Measurements from ENCODE around the gene MAP3K7CL. TPM values are rescaled to one million over a fixed set of nuclear protein-coding genes. Genes with fewer than 3 reads are reported as not detected.

The MAP3K7CL gene
- total and polyA plus RNA-seq, 2 experiments from 2014 or later, result 0.59 TPM; not detected in 1

- no peaks in the 10 kb centered on the region for H3K79me2 ChIP-seq
- no peak overlapping the region for H2AFZ ChIP-seq
- no peak overlapping the region for H3K4me3 ChIP-seq
- no peak overlapping the region for H3K4me2 ChIP-seq
- no peaks in the 10 kb centered on the region for H3K36me3 ChIP-seq (replicated peaks; ENCODE audit: insufficient read depth, low read depth)
- no peaks in the 10 kb centered on the region for H3K9me2 ChIP-seq (replicated peaks; ENCODE audit: insufficient read depth)
- no peaks in the 10 kb centered on the region for H3K27me3 ChIP-seq
- no peak overlapping the region for H3K27ac ChIP-seq
- no peak for TF ChIP-seq EZH2 (IDR thresholded peaks at IDR 0.05; ENCODE audit: borderline replicate concordance)
- TF ChIP-seq CTCF (IDR thresholded peaks at IDR 0.05; ENCODE audit: poor library complexity), result no peak
- no peak for TF ChIP-seq EZH2phosphoT487 (IDR thresholded peaks at IDR 0.05; ENCODE audit: low read depth, severe bottlenecking, unreplicated experiment)
- H3K4me1 ChIP-seq (ENCODE audit: insufficient read depth), result no peaks in the 10 kb centered on the region
- no peaks in the 10 kb centered on the region for H4K20me1 ChIP-seq (ENCODE audit: insufficient read depth, poor library complexity, severe bottlenecking)
- DNase-seq (ENCODE audit: low spot score), result no peak
- no peaks in the 10 kb centered on the region for H3K9me3 ChIP-seq (ENCODE audit: low read depth)
- 95% methylated on average over 7 of the region's 7 CpGs for WGBS (ENCODE audit: low lambda C conversion rate, missing lambda C conversion rate)
Observed at GRCh38 chr21:29133241-29133640, 2.8 kb downstream of the MAP3K7CL start.

GRCh38 chr21:29133796-29134195 lies 3.4 kb downstream of the MAP3K7CL start:
- Histone ChIP-seq H3K9me2 (replicated peaks; ENCODE audit: insufficient read depth) (no peaks in the 10 kb centered on the region), H3K9me3 (ENCODE audit: low read depth) (no peaks in the 10 kb centered on the region), H4K20me1 (ENCODE audit: insufficient read depth, poor library complexity, severe bottlenecking) (no peaks in the 10 kb centered on the region), H3K36me3 (replicated peaks; ENCODE audit: insufficient read depth, low read depth) (no peaks in the 10 kb centered on the region), H2AFZ (no peak overlapping the region), H3K27ac (no peak overlapping the region), H3K4me2 (no peak overlapping the region), H3K4me3 (no peak overlapping the region), H3K4me1 (ENCODE audit: insufficient read depth) (no peaks in the 10 kb centered on the region), H3K79me2 (no peaks in the 10 kb centered on the region), H3K27me3 (no peaks in the 10 kb centered on the region)
- no peak for TF ChIP-seq EZH2 (IDR thresholded peaks at IDR 0.05; ENCODE audit: borderline replicate concordance)
- TF ChIP-seq CTCF (IDR thresholded peaks at IDR 0.05; ENCODE audit: poor library complexity), result no peak
- WGBS (ENCODE audit: low lambda C conversion rate, missing lambda C conversion rate), result 88% methylated on average over 5 of the region's 5 CpGs
- DNase-seq (ENCODE audit: low spot score), result no peak

- Histone ChIP-seq H2AFZ (no peak overlapping the region), H3K9me3 (ENCODE audit: low read depth) (no peaks in the 10 kb centered on the region), H3K4me3 (no peak overlapping the region), H3K79me2 (no peaks in the 10 kb centered on the region), H3K4me1 (ENCODE audit: insufficient read depth) (no peaks in the 10 kb centered on the region), H3K36me3 (replicated peaks; ENCODE audit: insufficient read depth, low read depth) (no peaks in the 10 kb centered on the region), H3K27ac (no peak overlapping the region), H4K20me1 (ENCODE audit: insufficient read depth, poor library complexity, severe bottlenecking) (no peaks in the 10 kb centered on the region), H3K27me3 (no peaks in the 10 kb centered on the region), H3K9me2 (replicated peaks; ENCODE audit: insufficient read depth) (no peaks in the 10 kb centered on the region), H3K4me2 (no peak overlapping the region)
- no peak for TF ChIP-seq EZH2 (IDR thresholded peaks at IDR 0.05; ENCODE audit: borderline replicate concordance)
- DNase-seq (ENCODE audit: low spot score), result no peak
Observed at GRCh38 chr21:29135481-29135880, 5.0 kb downstream of the MAP3K7CL start.

GRCh38 chr21:29136033-29136432 lies 5.6 kb downstream of the MAP3K7CL start:
- no peaks in the 10 kb centered on the region for H4K20me1 ChIP-seq (ENCODE audit: insufficient read depth, poor library complexity, severe bottlenecking)
- H2AFZ ChIP-seq, result no peak overlapping the region
- no peak for DNase-seq (ENCODE audit: low spot score)
- no peak overlapping the region for H3K27ac ChIP-seq
- no peaks in the 10 kb centered on the region for H3K79me2 ChIP-seq
- no peaks in the 10 kb centered on the region for H3K9me2 ChIP-seq (replicated peaks; ENCODE audit: insufficient read depth)
- TF ChIP-seq CTCF (IDR thresholded peaks at IDR 0.05; ENCODE audit: poor library complexity), result no peak
- TF ChIP-seq EZH2phosphoT487 (IDR thresholded peaks at IDR 0.05; ENCODE audit: low read depth, severe bottlenecking, unreplicated experiment), result no peak
- no peak for TF ChIP-seq EZH2 (IDR thresholded peaks at IDR 0.05; ENCODE audit: borderline replicate concordance)
- H3K4me2 ChIP-seq, result no peak overlapping the region
- H3K4me3 ChIP-seq, result no peak overlapping the region
- no peaks in the 10 kb centered on the region for H3K36me3 ChIP-seq (replicated peaks; ENCODE audit: insufficient read depth, low read depth)
- H3K4me1 ChIP-seq (ENCODE audit: insufficient read depth), result no peaks in the 10 kb centered on the region
- WGBS (ENCODE audit: low lambda C conversion rate, missing lambda C conversion rate), result 74% methylated on average over 1 of the region's 1 CpG
- H3K27me3 ChIP-seq, result no peaks in the 10 kb centered on the region
- H3K9me3 ChIP-seq (ENCODE audit: low read depth), result no peaks in the 10 kb centered on the region
